ENCODE measurements around the gene RSPH10B.
"Not testable (repeated sequence)": the region's sequence is repeated elsewhere in the genome, so short reads cannot be mapped to it uniquely, and the experiment has no call there.

DNA sequence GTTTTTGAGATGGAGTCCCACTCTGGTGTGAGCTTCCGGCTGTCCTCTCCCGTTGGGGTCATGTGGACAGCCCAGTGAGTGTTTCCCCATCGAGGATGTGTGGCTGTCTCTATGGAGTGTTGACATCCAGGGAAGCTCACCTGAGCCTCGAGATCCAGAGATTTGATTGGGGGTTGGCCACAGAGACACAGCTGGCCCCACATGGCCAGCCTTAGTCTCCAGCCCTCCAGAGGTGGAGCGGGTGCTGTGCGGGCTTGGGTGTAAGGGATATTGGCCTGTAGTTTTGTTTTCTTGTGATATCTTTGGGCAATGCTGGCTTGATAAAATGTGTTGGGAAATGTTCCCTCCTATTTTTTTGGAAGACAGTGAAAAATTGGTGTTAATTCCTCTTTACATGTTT lies 54.0 kb downstream of the RSPH10B start:
- TF ChIP-seq, protein P1, sequence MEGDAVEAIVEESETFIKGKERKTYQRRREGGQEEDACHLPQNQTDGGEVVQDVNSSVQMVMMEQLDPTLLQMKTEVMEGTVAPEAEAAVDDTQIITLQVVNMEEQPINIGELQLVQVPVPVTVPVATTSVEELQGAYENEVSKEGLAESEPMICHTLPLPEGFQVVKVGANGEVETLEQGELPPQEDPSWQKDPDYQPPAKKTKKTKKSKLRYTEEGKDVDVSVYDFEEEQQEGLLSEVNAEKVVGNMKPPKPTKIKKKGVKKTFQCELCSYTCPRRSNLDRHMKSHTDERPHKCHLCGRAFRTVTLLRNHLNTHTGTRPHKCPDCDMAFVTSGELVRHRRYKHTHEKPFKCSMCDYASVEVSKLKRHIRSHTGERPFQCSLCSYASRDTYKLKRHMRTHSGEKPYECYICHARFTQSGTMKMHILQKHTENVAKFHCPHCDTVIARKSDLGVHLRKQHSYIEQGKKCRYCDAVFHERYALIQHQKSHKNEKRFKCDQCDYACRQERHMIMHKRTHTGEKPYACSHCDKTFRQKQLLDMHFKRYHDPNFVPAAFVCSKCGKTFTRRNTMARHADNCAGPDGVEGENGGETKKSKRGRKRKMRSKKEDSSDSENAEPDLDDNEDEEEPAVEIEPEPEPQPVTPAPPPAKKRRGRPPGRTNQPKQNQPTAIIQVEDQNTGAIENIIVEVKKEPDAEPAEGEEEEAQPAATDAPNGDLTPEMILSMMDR (IDR thresholded peaks at IDR 0.05), result not testable (repeated sequence)
- TF ChIP-seq POLR2AphosphoS5 (IDR thresholded peaks at IDR 0.05), result not testable (repeated sequence)

All from prostate gland (tissue), 2 donors.